AG20443 (cell line): ENCODE data around the gene SIM2.

Experiments
- DNase-seq: peaks from one replicate; pipeline ENCODE4 v3.0.0; 2012; ENCODE audit warnings: low spot score, mixed read lengths

The SIM2 gene

DNA sequence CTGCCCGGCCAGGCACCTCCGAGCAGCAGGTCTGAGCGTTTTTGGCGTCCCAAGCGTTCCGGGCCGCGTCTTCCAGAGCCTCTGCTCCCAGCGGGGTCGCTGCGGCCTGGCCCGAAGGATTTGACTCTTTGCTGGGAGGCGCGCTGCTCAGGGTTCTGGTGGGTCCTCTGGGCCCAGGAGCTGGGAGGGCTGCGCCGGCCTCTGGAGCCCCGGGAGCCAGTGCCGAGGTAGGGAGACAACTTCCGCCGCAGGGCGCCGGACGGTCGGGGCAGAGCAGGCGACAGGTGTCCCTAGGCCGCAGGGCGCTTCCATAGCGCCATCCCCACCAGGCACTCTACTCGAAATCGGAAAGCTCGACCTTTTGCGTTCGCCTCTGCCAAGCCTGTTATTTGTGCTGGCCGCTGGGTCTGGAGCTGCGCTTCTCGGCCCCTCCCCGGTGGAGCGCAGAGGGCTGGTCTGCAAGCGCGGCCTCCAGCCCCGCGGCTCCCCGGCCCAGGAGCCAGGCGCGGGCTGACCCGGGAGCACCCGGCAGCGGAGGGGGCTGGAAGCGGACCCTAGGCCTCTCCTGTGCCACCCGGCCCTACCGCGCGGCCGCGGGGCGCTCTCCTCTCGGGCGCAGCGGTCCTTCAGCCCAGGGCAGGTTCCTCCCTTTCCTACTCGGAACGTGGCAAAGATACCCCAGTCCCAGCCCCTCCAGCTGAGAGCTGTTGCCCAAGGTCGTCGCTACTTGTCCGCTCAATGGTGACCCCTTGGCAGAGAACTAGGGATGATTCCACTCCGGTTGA lies 2.2 kb downstream of the SIM2 start:
- DNase-seq, result peak; percentile 30

DNA sequence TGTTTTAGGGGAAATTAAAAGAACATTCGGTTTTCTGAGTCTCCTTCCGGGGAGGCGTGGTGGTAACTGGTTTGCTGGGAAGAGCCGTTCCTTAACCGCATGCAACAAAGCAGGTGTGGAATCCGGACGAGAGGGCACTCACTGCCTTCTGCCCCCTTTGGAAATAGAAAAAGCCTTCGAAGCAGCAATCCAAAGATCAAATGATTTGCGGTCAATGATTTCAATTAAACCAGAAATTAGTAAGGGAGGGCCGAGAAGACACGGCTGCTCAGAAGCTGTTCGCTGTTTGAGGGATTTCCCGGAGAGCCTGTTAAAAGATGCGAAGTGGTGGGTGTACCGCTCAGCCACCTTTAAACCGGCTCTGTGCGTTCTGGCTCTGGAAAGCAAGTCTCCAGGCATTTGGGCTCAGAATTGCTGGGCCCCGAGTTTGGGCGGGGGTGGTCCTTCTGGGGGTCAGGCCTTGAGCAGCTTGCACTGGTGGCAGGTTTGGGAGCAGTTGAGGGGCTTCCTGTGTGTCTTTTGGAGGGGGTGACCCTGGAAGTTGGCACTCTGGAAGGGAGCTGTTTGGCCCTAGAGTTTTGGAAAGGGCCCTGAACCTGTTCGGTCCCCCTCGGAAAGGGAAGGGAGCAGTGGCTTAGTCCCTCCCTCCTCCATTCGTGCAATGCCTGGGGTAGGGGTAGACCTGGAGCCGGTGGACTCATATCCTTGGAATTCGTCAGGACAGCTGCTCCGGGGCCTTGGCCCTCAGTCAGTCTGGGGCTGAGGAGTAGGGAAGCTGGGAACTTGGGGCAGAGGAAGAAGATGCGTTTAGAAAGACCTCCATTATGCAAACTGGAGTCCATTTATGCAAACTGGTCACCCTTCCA lies 3.1 kb downstream of the SIM2 start:
- DNase-seq, result no peak

DNA sequence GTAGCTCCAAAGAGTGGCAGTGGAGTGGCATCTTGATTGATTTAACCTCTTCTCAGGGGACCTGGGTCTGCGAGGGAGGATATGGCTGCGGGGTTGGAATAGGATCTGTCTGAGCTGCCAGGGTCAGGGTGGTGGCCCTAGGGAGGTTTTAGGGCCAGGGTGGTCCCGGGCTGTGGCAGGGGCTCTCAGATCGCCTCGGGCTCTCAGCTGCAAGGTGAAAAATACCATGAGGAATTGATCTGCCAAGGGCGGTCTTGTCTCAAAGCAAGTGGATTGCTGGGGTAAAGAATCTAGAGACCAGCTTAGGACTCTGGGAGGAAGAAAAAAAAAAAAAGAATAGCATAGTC lies 3.7 kb downstream of the SIM2 start:
- DNase-seq, result no peak

DNA sequence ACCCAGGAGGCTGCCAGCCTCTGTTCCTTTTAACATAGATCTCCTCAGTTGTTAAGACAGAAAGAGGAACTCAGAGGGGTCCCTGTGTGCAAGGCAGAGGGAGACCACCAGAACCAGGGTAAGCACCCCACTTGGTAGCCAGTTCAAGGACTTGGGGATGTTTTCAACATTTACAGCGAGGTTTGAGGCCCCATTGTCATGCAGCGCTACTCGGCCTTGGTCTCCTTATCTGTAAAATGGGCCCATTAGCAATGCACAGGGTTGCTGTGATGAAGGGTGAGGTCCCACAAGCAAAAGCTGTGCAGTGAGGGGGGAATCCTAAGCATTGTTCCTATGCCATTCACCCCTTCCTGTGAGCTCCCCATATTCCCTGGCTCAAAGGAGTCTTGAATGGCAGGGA lies 4.2 kb downstream of the SIM2 start:
- no peak for DNase-seq

DNA sequence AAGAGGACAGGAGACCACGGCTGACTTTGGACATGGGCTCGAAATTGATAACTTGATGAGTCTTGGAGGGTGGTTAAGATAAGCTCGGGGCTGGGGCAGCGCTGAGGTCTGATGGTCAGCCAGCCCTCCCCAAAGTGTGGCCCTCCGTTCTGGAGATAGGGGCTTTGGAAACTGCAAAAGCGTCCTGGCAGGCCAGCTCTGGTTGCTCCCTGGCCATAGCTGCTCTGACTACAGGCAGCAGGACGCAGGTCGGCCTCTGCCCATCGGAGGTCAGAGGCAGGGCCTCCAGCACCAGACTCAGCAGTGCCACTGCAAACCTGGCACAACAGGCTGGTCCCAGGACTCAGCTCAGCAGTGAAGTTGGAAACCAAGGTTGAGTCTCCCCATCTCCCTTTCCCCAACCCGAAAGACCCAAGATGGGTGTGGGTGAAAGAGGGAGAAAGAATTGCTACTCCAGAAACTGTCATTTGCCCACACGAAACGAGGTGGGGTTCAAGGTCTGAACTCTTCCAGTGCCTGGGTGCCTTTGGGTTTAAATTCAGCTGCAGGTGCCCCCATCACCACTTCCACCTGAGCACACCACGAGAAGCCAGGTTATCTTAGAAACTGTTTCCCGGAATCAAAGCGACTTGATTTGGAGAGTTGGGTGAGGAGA lies 4.8 kb downstream of the SIM2 start:
- DNase-seq, result no peak

DNA sequence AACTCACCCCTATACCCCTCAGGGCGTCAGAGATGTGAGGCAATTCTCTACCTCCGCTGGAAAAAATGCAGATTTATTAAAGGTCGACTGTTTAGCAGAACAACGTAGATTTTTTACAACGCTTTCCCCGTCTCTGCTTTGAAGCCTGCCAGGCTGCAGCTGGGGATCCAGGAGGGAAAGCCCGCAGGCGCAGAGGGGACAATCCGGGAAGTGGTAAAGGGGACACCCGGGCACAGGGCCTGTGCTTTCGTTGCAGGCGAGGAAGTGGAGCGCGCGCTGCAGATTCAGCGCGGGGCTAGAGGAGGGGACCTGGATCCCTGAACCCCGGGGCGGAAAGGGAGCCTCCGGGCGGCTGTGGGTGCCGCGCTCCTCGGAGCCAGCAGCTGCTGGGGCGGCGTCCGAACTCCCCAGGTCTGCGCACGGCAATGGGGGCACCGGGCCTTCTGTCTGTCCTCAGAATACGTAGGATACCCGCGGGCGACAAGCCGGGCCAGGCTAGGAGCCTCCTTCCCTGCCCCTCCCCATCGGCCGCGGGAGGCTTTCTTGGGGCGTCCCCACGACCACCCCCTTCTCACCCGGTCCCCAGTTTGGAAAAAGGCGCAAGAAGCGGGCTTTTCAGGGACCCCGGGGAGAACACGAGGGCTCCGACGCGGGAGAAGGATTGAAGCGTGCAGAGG lies 5.5 kb downstream of the SIM2 start:
- DNase-seq, result peak; percentile 16

DNA sequence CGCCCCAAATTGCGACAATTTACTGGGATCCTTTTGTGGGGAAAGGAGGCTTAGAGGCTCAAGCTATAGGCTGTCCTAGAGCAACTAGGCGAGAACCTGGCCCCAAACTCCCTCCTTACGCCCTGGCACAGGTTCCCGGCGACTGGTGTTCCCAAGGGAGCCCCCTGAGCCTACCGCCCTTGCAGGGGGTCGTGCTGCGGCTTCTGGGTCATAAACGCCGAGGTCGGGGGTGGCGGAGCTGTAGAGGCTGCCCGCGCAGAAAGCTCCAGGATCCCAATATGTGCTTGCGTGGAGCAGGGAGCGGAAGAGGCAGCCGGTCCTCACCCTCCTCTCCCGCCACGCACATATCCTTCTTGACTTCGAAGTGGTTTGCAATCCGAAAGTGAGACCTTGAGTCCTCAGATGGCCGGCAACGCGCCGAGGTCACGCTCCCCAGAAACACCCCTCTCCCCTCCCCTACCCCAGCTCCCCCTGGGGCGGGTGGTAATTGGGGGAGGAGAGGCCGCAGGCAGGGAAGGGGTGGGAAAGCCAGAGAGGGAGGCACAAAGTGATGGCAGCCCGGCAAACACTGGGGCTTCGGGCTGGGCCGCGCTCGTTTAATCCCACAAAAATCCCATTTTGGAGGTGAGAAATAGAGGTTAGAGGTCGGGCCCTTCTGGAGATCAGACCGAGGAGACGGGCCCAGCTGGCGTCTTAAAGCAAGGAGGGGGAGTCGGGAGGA lies 6.2 kb downstream of the SIM2 start:
- no peak for DNase-seq

DNA sequence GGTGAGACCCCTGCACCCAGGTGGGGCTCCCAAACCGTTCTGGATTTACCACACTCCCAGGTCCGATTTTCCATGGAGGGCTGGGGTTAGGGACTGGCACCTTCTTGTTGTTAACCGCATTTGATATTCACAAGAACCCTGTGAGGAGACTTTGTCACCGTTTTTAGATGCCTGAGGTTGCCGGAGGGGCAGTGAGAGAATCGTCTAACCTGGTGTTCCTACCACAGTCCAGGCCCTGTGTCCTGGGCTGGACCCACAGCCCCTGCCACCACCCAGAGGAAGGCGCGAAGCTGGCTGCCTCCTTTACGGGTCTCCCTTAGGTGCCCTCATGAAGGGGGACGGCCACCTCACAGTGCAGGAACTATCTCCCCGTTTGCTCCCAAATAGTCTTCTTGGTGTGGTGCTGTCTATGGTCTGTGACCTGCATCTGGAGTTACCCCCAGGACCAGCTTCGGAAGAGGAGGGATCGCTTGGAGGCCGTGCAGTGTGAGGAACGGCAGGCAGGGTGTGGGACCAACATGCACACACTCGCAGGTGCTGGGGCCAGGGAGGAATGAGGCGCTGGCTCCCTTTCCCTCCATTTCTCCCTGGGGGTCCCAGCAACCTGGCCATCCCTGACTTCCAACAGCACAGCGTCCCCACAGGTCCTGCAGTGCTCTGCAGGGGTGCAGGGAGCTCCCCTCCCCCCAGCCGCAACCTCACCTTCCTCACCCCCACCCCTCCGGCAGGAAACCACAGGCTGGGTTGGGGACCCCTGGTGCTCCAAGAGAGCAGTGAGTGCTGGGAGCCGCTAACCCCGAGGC lies 7.0 kb downstream of the SIM2 start:
- no peak for DNase-seq

DNA sequence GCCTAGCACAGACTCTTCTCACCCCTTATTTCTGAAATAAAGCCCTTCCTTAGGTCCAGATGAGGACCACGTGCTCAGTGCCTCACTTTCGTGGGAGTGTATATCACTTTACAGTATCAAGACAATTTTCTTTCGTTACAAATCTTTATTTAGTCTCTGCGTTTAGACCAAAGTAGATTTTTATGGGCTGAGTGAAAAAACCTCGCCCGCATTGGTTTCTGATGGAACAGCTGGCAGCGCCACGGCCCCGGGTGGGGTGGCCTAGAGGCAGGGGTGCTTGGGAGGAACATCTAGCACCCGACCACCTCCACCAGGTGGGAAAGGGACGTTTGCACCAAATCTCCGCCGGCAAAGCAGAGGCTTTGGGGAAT lies 7.6 kb downstream of the SIM2 start:
- no peak for DNase-seq

DNA sequence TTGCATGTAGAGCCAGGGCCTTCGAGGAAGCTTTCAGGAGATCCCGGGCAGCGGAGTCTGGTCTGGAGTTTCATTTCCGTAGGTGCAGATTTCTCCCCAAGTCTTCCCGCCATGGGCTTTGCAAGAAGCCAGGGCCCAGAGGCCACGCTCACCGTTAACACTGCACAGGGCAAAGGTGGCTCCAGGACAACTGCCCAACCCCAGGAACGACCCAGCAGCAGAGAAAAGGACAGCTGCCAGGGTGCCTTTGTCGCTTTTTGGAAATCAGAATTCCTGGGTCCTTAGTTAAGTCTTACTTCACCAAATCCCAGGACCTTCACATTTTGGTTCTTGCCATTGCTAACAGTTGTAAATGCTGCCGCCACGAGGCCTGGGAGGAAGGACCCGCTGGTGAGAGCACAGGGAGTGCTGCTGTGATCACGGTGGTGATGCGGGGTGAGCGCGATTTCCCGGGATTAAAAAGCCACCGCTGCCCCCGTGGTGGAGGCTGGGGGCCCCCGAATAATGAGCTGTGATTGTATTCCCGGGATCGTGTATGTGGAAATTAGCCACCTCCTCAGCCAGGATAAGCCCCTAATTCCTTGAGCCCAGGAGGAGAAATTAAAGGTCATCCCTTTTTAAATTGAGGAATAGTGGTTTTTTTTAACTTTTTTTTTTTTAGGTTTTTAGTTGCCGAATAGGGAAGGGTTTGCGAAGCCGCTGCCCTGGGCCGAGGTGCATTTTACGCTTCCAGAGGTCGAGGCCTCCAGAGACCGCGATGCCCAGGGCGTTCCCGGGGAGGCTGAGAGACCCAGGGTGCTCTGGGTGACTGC lies 8.2 kb downstream of the SIM2 start:
- no peak for DNase-seq

DNA sequence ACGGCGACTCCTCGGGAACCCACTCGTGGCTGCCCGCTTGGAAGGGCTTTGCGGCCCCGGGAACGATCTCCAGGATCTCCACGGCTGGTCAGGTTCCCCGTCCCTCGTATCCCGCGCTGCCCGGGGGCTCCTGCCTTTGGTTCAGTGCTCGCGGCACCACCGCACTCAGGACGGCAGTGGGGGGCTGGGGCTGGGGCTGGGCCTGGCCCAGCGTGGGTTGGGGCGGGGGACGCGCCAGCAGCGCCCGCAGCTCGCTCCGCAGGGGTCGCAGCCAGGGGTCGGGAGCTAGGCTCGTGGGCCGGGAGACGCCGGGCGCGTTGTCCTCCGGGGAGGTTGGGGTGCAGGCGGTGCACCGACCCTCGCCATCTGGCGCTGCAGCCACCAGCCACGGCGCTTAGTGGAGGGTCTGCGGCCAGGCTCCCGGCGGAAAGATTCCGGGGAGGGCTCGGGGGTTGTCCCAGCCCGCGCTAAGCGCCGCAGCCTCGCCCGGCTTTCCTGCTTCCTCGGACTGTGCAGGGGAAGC lies 8.9 kb downstream of the SIM2 start:
- no peak for DNase-seq

DNA sequence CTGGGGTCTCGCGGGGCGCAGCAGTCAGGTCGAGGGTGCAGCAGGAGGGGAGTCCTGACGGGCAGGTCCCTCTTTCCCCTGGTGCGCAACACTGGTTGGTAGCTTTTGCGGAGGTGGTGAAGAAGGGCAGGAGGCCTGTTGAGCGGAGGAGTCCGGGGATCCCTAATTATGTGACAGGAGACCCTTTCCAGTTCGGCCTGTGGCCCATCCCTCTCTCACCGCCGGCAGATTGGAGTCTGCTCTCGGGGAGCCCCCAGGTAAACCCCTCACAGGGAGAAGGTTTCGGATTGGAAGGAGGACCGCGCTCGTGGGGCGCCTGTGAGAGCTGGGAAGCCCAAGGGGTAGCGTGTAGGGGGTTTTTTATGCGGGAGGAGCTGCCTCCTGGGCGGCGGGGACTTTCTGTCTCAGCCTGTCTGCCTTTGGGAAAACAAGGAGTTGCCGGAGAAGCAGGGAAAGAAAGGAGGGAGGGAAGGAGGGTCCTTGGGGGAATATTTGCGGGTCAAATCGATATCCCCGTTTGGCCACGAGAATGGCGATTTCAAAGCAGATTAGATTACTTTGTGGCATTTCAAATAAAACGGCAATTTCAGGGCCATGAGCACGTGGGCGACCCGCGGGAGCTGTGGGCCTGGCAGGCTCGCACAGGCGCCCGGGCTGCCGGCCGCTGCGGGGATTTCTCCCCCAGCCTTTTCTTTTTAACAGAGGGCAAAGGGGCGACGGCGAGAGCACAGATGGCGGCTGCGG lies 9.5 kb downstream of the SIM2 start:
- no peak for DNase-seq

DNA sequence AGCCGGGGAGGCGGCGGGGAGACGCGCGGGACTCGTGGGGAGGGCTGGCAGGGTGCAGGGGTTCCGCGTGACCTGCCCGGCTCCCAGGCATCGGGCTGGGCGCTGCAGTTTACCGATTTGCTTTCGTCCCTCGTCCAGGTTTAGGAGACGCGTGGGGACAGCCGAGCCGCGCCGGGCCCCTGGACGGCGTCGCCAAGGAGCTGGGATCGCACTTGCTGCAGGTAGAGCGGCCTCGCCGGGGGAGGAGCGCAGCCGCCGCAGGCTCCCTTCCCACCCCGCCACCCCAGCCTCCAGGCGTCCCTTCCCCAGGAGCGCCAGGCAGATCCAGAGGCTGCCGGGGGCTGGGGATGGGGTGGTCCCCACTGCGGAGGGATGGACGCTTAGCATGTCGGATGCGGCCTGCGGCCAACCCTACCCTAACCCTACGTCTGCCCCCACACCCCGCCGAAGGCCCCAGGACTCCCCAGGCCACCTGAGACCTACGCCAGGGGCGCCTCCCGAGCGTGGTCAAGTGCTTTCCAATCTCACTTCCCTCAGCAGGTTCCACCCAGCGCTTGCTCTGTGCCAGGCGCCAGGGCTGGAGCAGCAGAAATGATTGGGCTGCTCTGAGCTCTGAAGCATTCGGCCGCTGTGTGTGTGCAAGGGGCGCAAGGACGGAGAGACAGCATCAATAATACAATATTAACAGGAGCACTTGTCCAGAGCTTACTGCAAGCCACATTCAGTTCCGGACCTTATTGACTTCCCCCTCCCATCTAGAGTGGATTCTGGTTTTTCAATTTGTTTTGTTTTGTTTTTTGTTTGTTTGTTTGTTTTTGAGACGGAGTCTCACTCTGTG lies 10.3 kb downstream of the SIM2 start:
- DNase-seq, result no peak

DNA sequence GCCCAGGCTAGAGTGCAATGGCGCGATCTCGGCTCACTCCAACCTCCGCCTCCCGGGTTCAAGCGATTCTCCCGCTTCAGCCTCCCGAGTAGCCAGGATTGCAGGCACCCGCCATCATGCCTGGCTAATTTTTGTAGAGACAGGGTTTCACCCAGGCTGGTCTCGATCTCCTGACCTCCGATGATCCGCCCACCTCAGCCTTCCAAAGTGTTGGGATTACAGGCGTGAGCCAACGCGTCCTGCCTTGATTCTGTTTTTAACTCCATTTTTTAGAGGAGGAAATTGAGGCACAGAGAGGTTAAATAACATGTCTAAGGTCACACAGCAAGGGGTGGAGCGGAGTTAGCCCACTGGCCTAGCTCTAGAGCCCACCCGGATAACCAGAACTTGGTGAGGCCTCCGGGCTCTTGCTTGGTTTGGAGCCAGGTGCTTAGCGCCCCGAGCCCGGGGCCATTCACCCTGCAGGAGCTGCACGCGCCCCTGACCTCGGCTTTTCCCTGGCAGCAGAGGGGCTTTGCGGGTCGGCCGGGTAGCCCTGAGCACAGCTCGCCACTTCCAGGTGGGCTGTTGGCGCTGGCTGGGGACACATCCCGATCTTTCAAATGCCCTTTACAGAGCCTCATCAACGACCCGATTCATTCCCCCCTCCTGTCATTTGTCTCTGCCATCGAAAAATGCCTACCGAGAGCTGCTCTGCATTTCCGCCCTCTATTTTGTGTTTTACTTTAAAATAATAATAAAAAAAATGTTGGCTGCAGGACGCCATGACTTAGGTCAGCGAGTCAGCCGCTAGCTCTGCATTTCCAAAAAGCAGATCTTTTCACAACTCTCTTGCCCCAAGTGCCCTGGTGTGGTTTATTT lies 11.2 kb downstream of the SIM2 start:
- no peak for DNase-seq

DNA sequence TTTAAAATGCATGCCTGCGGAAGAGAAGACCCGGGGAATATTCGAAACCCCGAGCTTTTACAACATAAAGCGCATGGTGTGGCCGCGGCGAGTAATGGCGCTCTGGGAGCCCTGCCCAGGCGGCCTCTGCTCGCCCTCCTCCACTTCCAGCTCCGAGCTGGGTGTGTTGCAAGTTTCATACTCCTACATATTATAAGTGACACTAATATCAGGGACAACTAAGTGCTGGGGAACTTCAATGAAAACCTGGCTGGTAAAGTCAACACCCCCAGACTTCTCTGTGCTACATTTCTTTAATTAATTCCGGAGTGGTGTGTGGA lies 11.8 kb downstream of the SIM2 start:
- DNase-seq, result no peak

DNA sequence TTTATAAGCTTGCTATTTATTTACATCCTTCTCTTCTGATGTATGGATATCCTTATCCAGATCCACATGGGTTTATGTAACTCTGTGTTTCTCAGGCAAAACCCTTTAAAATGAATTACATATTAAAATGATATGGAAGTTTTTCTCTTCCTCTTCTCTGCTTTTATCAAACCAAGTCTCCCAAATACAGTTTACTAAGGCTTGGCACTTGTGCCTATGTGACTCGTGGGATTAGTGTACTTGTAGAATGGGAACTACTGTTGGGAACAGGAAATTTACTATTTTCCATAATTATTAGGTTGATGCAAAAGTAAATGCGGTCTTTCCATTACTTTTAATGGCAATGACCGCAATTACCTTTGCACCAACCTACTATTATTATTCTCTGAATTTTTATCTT lies 14.8 kb downstream of the SIM2 start:
- no peak for DNase-seq

DNA sequence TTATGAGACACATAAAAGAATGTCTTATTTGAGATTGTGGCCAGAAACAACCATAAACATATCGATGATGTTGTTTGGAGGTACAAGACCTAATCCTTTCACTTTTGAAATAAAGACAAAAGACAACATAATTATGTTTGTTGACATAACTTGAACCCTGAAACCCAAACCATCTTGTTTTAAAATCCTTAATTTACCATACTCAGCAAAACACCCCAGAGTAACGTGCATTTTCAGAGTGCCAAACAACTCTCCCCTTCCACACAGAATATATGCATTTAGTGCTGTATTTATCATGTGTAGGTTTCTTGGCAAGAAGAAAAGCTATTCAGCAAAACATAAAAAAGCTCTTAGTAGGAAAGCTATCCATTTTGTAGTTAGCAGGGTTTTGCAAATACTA lies 17.5 kb downstream of the SIM2 start:
- DNase-seq, result no peak
